Stimulated activated naive CD4-positive, alpha-beta T cell (primary cell): ENCODE measurements around the gene LPCAT1.
"Not testable (repeated sequence)": the region's sequence is repeated elsewhere in the genome, so short reads cannot be mapped to it uniquely, and the experiment has no call there.

Source experiments
- DNase-seq, 6 experiments: peaks; one replicate each; lab custom pipeline; 2025; lab: John Stamatoyannopoulos, UW

LPCAT1 gene

DNA sequence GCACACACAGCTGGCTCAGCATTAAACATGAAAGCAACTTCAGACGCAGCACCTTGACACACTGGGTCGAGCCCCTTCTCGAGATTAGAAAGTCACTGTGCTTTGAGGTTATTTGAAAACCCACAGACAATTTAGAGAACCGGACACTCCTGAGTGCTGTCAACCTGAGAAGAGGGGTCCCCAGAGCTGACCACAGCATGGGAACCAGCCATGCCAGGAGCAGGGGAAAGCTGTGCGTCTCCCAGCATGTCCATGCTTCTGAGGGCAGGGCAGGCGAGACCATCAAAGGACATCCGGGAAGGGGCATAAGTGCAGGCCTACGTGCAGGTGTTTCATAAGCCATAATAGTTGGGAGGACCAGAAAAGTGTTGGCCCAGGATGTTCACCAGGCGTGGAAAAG is 99.0 kb downstream of the LPCAT1 start:
- no peak for DNase-seq

DNA sequence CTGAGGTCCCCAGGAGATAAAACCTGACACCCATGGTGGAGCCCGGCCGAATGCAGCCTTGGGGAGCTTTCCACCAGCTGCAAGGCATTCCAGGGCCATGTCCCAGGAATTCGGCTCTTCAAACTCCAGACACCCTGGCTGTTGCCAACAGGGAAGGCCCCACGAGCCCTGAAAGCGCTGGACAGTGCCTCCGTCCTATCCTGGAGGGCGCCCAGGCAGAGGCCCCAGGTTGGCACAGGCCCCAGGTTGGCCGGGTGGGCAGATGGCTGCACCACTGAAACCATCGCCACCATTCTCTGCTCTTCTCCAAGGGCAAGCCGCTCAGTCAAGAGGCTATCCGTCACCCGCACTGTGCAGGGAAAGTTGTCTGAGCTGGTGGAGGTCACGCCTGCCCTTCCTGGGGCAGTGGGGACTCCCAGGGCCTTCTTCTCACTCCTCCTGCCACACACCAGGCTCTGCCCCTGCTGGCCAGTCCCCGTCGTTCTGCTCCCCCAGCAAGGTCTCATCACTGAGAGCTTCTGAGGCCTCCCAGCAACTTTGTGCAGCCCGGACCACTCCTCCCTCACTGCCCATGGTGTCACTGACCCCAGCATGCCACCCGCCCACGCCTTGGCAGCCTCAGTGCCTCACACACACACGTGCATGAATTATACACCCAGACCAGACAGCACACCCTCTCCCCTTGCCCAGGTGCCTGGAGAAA is 99.7 kb downstream of the LPCAT1 start:
- no peak for DNase-seq

DNA sequence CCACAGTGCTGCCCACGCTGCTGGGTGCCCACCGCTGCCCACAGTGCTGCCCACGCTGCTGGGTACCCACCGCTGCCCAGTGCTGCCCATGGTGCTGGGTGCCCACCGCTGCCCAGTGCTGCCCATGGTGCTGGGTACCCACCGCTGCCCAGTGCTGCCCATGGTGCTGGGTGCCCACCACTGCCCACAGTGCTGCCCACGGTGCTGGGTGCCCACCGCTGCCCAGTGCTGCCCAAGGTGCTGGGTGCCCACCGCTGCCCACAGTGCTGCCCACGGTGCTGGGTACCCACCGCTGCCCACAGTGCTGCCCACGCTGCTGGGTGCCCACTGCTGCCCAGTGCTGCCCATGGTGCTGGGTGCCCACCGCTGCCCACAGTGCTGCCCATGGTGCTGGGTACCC is 101.2 kb downstream of the LPCAT1 start:
- DNase-seq: not testable (repeated sequence)

DNA sequence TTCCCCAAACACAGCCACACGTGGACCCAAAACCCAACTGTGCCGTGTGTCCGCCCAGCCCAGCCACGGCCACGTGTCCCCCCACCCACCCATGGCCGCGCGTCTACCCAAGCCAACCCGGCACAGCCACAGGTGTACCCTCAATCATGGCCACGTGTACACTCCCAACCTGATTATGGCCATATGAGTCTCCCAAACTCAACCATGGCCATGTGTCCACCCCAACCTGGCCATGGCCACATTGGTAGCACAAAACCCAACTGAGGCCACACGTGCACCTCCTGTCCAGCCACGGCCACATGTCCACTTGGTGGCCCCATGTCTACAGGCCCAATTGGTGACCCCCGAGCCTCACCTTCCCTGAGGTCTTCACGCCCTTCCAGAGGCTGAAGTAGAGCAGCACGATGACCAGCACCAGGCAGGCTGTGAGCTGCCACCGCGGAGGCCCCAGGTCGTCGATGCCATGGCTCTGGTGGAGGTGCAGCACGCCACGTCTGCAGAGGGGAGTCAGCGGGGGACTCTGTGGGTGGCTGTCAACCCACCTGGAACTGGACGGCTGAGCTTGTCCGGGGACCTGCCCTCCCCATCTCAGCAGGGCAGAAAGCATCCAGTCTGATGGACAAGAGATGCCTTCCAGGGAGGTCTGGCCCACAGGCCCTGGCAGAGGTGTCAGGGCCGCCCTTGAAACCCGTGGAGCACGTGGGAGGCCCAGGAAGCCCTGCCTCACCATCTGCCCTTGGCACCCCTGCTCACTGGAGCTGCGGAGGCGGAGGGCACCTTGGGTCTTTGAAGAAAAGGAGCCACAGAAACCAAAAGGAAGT is 102.0 kb downstream of the LPCAT1 start:
- no peak for DNase-seq

DNA sequence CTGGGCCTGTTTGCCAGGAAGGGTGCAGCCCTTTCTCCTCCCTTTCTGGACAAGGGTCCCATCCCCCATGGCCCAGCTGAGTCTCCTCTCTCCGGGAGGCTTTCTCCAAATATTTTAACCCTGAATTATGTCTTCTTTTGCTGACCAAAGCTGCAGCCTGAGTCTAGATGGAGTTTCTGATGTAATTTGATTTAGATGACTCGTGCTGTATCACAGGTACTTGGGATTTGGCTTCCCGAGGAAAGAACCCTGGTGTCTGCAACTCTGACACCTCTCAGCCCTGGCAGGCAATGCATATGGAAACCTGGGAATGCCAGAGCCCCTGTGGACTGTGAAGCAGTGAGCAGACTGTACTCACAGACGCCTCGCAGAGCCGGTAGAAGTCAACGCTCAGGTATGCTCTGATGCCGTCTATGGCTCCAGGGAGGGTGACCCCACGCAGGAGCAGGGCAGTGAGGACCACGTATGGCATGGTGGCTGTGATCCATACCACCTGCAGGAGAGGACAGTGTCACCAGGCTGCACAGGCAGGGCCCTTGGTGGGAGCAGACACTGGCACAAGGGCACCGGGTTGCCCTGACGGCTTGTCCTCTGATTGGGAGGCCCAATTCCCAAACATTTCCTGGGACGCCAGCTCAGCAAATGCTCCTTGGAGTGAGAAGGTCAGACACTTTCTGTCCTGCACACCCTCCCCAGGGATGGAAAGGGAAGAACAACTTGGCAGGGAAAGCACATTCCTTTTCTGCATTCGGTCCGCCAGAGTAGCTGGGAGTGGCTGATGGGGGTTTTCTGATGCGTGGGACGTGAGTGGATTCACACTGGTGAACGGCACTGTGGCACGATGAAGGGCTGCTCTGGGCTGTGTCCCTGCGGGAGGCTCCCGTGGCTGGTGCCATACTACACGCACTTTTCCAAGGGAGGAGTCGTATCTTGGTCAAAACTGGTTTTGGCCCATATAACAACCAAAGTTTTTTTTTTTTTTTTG is 103.3 kb downstream of the LPCAT1 start:
- no peak for DNase-seq

DNA sequence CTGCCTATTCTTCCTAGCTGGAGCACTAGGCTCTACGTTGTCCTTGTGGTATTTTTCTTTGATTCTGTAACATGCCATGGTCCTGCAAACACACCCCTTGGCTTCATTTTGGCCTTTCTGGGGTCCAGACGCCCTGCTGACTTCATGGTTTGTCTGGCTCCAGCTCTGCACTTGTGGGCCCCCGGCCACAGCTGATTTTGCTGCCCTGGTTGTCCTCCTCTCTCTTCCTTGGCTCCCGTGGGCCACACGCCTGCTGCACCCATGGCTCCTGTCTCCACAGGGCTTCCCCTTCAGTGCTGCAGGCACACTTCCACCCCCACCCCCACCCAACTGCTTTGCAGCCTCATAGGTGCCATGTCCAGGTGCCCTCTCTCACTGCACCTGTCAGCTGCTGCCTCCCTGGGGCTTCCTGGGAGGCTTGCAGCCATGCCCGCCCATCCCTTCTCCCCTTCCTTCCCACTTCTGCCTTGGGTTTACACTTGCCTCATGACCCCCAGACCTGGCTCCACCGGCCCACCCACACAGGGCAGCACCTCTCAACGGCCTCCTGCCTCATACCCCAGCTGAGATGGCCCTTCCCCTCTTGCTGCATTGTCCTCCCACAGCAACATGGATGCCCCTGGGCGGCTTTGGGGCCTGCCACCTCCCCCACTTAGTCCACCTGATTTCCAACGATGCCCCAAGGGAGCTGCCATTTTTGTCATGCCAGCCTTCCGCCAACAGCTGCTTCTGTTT is 104.1 kb downstream of the LPCAT1 start:
- no peak for DNase-seq

- no peak for DNase-seq
Measured at GRCh38 chr5:1418921-1419280, 104.9 kb downstream of the LPCAT1 start.

GRCh38 chr5:1418238-1418920 is 105.4 kb downstream of the LPCAT1 start:
- no peak for DNase-seq

DNA sequence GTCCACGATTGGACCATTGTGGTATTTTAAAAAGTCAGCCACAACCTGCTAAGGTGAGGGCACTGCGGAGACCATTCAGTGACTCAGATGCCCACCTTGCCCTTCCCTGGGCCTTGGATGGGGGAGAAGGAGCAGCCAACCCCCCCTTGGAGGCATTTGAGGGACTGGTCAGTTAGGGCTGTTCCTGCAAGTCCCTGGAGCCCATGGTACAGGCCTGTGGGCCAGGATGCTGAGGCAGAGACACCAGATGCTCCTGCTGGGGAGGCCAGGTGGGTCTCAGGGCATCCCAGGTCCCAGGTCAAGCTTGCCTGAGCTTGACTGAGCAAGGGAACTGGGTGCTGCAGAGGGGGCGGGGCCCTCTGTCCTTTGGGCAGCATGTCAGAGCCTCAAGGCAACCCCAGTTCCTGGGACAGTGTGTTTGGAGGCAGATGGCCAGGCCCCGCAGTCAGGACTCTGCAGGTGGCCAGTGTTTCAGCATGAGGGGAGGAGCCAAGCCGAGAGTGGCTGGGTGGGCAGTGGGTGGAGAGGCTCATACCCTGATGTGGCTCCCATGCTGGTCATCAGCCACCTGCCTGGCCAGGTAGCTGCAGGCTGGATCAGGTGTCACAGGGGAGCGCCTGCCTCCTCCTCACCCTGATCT is 106.1 kb downstream of the LPCAT1 start:
- no peak for DNase-seq

GRCh38 chr5:1416856-1417469 is 106.8 kb downstream of the LPCAT1 start:
- no peak for DNase-seq

- no peak for DNase-seq
Measured at GRCh38 chr5:1415626-1416360, 108.0 kb downstream of the LPCAT1 start.

- no peak for DNase-seq
Measured at GRCh38 chr5:1415059-1415425, 108.7 kb downstream of the LPCAT1 start.

DNA sequence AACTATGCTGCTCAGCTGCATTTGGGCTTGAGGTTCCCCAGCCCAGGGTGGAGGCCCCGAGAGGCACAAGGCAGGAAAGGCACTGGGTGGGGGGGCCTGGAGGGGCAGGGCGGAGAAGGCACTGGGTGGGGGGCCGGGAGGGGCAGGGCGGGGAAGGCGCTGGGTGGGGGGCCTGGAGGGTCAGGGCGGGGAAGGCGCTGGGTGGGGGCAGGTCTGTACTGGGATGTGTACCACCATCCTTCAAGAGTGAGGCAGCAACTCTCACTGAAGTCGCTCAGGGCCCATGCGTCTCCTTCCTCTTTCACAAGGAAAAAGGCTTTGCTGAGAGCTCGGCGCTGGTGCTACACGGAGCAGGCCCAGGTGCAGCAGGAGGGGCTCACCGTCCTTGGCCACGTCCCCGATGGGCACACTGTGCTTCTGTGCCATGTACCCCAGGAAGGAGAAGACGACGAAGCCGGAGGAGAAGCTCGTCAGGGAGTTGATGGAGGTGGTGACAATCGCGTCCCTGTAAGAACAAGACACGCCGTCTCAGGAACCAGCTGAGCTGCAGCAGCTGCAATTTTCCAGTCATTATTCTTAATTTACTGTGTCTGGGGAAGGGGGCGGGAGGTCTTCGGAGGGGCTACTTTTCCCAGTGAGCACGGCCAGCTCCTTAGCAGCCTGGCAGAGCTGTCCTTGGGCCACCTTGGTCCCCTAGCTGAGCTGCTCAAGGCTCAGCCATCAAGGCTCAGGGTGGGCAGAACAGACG is 109.3 kb downstream of the LPCAT1 start:
- no peak for DNase-seq

DNA sequence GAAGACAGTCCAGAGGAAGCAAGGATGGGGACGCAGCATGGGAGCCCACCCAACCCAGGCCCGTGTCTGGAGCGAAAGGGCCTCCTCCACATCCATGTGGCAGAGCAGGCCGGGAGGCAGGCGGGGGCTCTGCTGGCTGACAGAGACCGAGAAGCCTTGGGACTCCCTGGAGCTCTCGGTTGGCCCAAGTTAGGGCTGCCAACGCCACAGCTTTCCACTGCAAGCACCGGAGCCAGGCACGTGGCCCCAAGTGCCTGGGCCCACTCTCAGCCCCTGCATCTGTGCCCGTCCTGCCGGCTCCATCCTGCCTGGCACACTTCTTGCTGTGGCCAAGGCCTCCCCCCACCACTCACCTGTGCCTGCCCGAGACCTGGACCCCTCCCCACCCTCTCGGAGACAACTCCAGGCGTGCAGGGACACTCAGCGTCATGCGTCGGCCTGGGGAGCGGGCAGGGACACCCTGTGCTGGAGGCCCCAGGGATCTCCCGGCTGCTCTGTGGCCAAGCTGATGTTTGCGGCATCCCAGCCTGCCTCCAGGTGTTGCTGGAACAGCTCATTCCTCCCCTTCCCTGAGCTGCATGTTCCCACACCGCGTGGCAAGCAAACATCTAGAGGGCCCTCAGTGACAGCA is 110.0 kb downstream of the LPCAT1 start:
- DNase-seq: no peak

- no peak for DNase-seq
Measured at GRCh38 chr5:1413211-1413610, 110.5 kb downstream of the LPCAT1 start.

DNA sequence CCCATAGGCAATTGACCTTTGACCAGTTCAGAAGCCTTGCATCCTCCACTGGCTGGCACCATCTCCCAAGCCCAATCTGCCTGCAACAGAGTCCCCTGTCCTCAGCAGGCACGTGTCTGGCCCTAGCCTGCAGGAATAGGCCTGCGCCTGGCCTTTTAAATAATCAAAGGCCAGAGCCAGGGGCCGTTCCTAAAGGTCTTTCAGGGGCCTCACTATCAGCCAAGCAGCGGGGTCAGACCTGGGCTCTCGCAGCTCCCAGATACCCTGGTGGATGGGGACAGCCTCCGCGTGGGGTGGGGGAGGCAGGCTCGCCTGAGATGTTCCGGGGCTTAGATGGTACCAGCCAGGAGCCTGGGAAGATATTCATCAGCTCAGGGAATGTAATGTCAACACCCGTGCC is 111.1 kb downstream of the LPCAT1 start:
- no peak for DNase-seq

GRCh38 chr5:1412163-1412562 is 111.6 kb downstream of the LPCAT1 start:
- DNase-seq: no peak
